SK-N-SH (cell line): Measurements from ENCODE around the gene MCF2L. TPM values are rescaled to one million over a fixed set of nuclear protein-coding genes. Genes with fewer than 3 reads are reported as not detected.

Experiments used
- CTCF ChIA-PET: fragments of 300-600, 350-600 bp; formaldehyde crosslinking; extraction: SDS; loops from one replicate; lab custom pipeline; 2021; lab: Yijun Ruan, JAX
- POLR2A ChIA-PET: fragments of 350-600 bp; sonication (Branson Sonifier 250); formaldehyde crosslinking; extraction: SDS; loops from one replicate; lab custom pipeline; 2020; ENCODE audit warnings: antibody characterized with exemption, inconsistent platforms; lab: Yijun Ruan, JAX
- DNase-seq: peaks from one replicate; pipeline ENCODE4 v3.0.0; 2012
- H2AFZ ChIP-seq: fragments of 200-600 bp; sonication (generic); 2 replicates; pipeline ENCODE4 v1.8.1; 2016; ENCODE audit warnings: antibody characterized with exemption, mild to moderate bottlenecking, low read depth
- H3F3A ChIP-seq: fragments of 200-600 bp; sonication (generic); replicated peaks from 2 replicates; pipeline ENCODE3; 2016; ENCODE audit warnings: antibody characterized with exemption, mild to moderate bottlenecking; ENCODE audit not compliant: insufficient read depth
- H3K27ac ChIP-seq, 2 experiments: fragments of 200-500 bp in 1 of 2; fragments of 200-600 bp in 1 of 2; sonication (Bioruptor generic) in 1 of 2; sonication (generic), shearing (Covaris generic) in 1 of 2; 2 replicates each; pipeline versions ENCODE4 v1.5.1 to v1.6.1; 2014 to 2016; ENCODE audit warnings: low read depth in 2 of 2, inconsistent platforms in 1 of 2, low read length in 1 of 2, mild to moderate bottlenecking in 1 of 2, mixed read lengths in 1 of 2
- H3K27me3 ChIP-seq: fragments of 200-600 bp; sonication (generic), shearing (Covaris generic); 2 replicates; pipeline ENCODE4 v1.6.1; 2016; ENCODE audit warnings: mixed run types; ENCODE audit not compliant: insufficient read depth
- H3K36me3 ChIP-seq, 2 experiments: fragments of 200-500 bp in 1 of 2; fragments of 200-600 bp in 1 of 2; sonication (Bioruptor generic) in 1 of 2; sonication (generic) in 1 of 2; replicated peaks in 1 of 2; 2 replicates each; pipeline versions ENCODE3 to v1.5.1; 2014 to 2016; ENCODE audit warnings: low read length in 1 of 2, mild to moderate bottlenecking in 1 of 2; ENCODE audit not compliant: insufficient read depth in 2 of 2, control insufficient read depth in 1 of 2
- H3K4me1 ChIP-seq, 2 experiments: fragments of 200-500 bp in 1 of 2; fragments of 200-600 bp in 1 of 2; sonication (Bioruptor generic) in 1 of 2; sonication (generic), shearing (Covaris generic) in 1 of 2; 2 replicates each; pipeline versions ENCODE4 v1.5.1 to v1.6.1; 2014 to 2016; ENCODE audit warnings: low read depth in 1 of 2, low read length in 1 of 2, mixed run types in 1 of 2; ENCODE audit not compliant: insufficient read depth in 2 of 2, control insufficient read depth in 1 of 2
- H3K4me2 ChIP-seq: fragments of 200-600 bp; sonication (generic), shearing (Covaris generic); 2 replicates; pipeline ENCODE4 v1.6.1; 2017; ENCODE audit warnings: mixed run types
- H3K4me3 ChIP-seq, 2 experiments: fragments of 200-500 bp in 1 of 2; fragments of 200-600 bp in 1 of 2; sonication (Bioruptor generic) in 1 of 2; sonication (generic), shearing (Covaris generic) in 1 of 2; 2 replicates each; pipeline versions ENCODE4 v1.5.1 to v1.8.1; 2014 to 2016; ENCODE audit warnings: low read depth in 2 of 2, inconsistent platforms in 1 of 2, low read length in 1 of 2, mild to moderate bottlenecking in 1 of 2, mixed read lengths in 1 of 2, moderate library complexity in 1 of 2
- H3K79me2 ChIP-seq: fragments of 200-600 bp; sonication (generic); 2 replicates; pipeline ENCODE4 v1.8.1; 2017; ENCODE audit warnings: mild to moderate bottlenecking; ENCODE audit not compliant: insufficient read depth
- H3K9ac ChIP-seq: fragments of 200-600 bp; sonication (generic); 2 replicates; pipeline ENCODE4 v1.6.1; 2017; ENCODE audit warnings: mixed run types
- H3K9me2 ChIP-seq: fragments of 200-600 bp; sonication (generic); 2 replicates; pipeline ENCODE4 v1.6.1; 2017; ENCODE audit warnings: mixed run types
- H3K9me3 ChIP-seq: fragments of 200-600 bp; sonication (generic); 2 replicates; pipeline ENCODE4 v1.6.1; 2017; ENCODE audit warnings: mixed run types, mild to moderate bottlenecking, moderate library complexity
- H4K20me1 ChIP-seq: fragments of 200-600 bp; sonication (generic); 2 replicates; pipeline ENCODE4 v1.6.1; 2017; ENCODE audit warnings: mild to moderate bottlenecking, mixed run types; ENCODE audit not compliant: insufficient read depth
- CTCF ChIP-seq: fragments of 200-600 bp; sonication (generic); IDR thresholded peaks from 2 replicates; pipeline ENCODE4 v1.6.1; 2017; ENCODE audit warnings: antibody characterized with exemption, mild to moderate bottlenecking, moderate library complexity
- ELF1 ChIP-seq: IDR thresholded peaks from 2 replicates; pipeline ENCODE4 v1.4.0; 2012
- EZH2phosphoT487 ChIP-seq: fragments of 200-600 bp; sonication (generic); IDR thresholded peaks from 2 replicates; pipeline ENCODE4 v1.6.1; 2017; ENCODE audit warnings: low read depth, mixed run types, mild to moderate bottlenecking, antibody characterized with exemption, moderate library complexity, borderline replicate concordance
- FOSL2 ChIP-seq: IDR thresholded peaks from 2 replicates; pipeline ENCODE4 v1.4.0; 2012; ENCODE audit warnings: low read depth, mild to moderate bottlenecking, moderate library complexity, borderline replicate concordance
- GATA2 ChIP-seq: sonication (generic); formaldehyde crosslinking; IDR thresholded peaks from 2 replicates; pipeline ENCODE4 v1.5.0; 2020; ENCODE audit warnings: mild to moderate bottlenecking, missing genetic modification reagents
- IRF3 ChIP-seq: fragments of 150-350 bp; IDR thresholded peaks from 2 replicates; pipeline ENCODE4 v1.6.1; 2016; ENCODE audit warnings: mild to moderate bottlenecking, low read depth, low read length
- JUND ChIP-seq: IDR thresholded peaks from 2 replicates; pipeline ENCODE4 v1.4.0; 2012
- MXI1 ChIP-seq: IDR thresholded peaks from 2 replicates; pipeline ENCODE4 v1.6.1; 2012; ENCODE audit warnings: mild to moderate bottlenecking, low read depth, low read length, improper control_type of control experiment
- PBX3 ChIP-seq: IDR thresholded peaks from 2 replicates; pipeline ENCODE4; 2012
- RAD21 ChIP-seq: IDR thresholded peaks from 2 replicates; pipeline ENCODE4 v1.6.1; 2012; ENCODE audit warnings: mild to moderate bottlenecking, low read length
- RXRA ChIP-seq: IDR thresholded peaks from 2 replicates; pipeline ENCODE4 v1.4.0; 2012; ENCODE audit warnings: low read depth, mild to moderate bottlenecking, borderline replicate concordance
- SMC3 ChIP-seq: IDR thresholded peaks from 2 replicates; pipeline ENCODE4 v1.6.1; 2012; ENCODE audit warnings: low read depth, low read length, improper control_type of control experiment
- TAF1 ChIP-seq: IDR thresholded peaks from 2 replicates; pipeline ENCODE4 v1.6.1; 2012; ENCODE audit warnings: low read depth, mild to moderate bottlenecking, low read length, moderate library complexity, borderline replicate concordance
- TCF12 ChIP-seq: IDR thresholded peaks from 2 replicates; pipeline ENCODE4 v1.4.0; 2012
- USF2 ChIP-seq: fragments of 150-350 bp; IDR thresholded peaks from 2 replicates; pipeline ENCODE4 v1.6.1; 2017; ENCODE audit warnings: antibody characterized with exemption, low read length, low read depth, borderline replicate concordance
- WGBS: methylation state at CpG from one replicate; pipeline ENCODE4 v1.1.6; 2017; ENCODE audit warnings: low lambda C conversion rate; 5-methylcytosine and 5-hydroxymethylcytosine counted together
- polyA plus RNA-seq, 3 experiments: library from polyadenylated mRNA; depleted of rRNA; stranded (reverse); fragments of >200 nt; gene quantifications; 2 replicates each; pipeline ENCODE4 v1.2.3, GENCODE V29; 2012
- TF ChIP-seq, protein P1 (sequence below): IDR thresholded peaks from 2 replicates; pipeline ENCODE4 v1.4.0; 2012; ENCODE audit warnings: low read depth, borderline replicate concordance
- TF ChIP-seq, protein P2 (sequence below): IDR thresholded peaks from 2 replicates; pipeline ENCODE4 v1.6.1; 2012; ENCODE audit warnings: mild to moderate bottlenecking, low read depth, low read length, moderate library complexity

MCF2L gene
- polyA plus RNA-seq, 1 of the 3 experiments (the other 2 are of a cell fraction): 0.56 TPM

- TF ChIP-seq TAF1: no peak
- no peak for TF ChIP-seq USF2
- TF ChIP-seq EZH2phosphoT487: no peak
- no peak for TF ChIP-seq PBX3
- TF ChIP-seq, protein P1, sequence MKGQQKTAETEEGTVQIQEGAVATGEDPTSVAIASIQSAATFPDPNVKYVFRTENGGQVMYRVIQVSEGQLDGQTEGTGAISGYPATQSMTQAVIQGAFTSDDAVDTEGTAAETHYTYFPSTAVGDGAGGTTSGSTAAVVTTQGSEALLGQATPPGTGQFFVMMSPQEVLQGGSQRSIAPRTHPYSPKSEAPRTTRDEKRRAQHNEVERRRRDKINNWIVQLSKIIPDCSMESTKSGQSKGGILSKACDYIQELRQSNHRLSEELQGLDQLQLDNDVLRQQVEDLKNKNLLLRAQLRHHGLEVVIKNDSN: no peak
- no peak for TF ChIP-seq IRF3
- no peak for TF ChIP-seq MXI1
- TF ChIP-seq FOSL2: no peak
- TF ChIP-seq CTCF: no peak
- TF ChIP-seq ELF1: no peak
- no peak for TF ChIP-seq RAD21
- no peak for TF ChIP-seq JUND
- TF ChIP-seq RXRA: no peak
- TF ChIP-seq TCF12: no peak
- TF ChIP-seq SMC3: no peak
- TF ChIP-seq, protein P2, sequence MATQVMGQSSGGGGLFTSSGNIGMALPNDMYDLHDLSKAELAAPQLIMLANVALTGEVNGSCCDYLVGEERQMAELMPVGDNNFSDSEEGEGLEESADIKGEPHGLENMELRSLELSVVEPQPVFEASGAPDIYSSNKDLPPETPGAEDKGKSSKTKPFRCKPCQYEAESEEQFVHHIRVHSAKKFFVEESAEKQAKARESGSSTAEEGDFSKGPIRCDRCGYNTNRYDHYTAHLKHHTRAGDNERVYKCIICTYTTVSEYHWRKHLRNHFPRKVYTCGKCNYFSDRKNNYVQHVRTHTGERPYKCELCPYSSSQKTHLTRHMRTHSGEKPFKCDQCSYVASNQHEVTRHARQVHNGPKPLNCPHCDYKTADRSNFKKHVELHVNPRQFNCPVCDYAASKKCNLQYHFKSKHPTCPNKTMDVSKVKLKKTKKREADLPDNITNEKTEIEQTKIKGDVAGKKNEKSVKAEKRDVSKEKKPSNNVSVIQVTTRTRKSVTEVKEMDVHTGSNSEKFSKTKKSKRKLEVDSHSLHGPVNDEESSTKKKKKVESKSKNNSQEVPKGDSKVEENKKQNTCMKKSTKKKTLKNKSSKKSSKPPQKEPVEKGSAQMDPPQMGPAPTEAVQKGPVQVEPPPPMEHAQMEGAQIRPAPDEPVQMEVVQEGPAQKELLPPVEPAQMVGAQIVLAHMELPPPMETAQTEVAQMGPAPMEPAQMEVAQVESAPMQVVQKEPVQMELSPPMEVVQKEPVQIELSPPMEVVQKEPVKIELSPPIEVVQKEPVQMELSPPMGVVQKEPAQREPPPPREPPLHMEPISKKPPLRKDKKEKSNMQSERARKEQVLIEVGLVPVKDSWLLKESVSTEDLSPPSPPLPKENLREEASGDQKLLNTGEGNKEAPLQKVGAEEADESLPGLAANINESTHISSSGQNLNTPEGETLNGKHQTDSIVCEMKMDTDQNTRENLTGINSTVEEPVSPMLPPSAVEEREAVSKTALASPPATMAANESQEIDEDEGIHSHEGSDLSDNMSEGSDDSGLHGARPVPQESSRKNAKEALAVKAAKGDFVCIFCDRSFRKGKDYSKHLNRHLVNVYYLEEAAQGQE: no peak
- no peak for TF ChIP-seq GATA2 (CRISPR knock-in tag)
- Histone ChIP-seq H3K9ac (no peak overlapping the region), H3K4me1 (peaks cover 0 to 4% of the 10 kb centered on the region in 2 experiments; a peak in 1 of 4 replicates), H3K27ac (no peak overlapping the region), H2AFZ (no peak overlapping the region), H3K9me2 (no peaks in the 10 kb centered on the region), H3K4me2 (no peak overlapping the region), H4K20me1 (no peaks in the 10 kb centered on the region), H3F3A (no peaks in the 10 kb centered on the region), H3K79me2 (no peaks in the 10 kb centered on the region), H3K9me3 (no peaks in the 10 kb centered on the region), H3K36me3 (no peaks in the 10 kb centered on the region), H3K4me3 (no peak overlapping the region), H3K27me3 (no peaks in the 10 kb centered on the region)
- POLR2A ChIA-PET: no interaction called here
- CTCF ChIA-PET: interaction anchor here (1.4 kb wide), 2 partner anchors 53 to 139 kb away, joined by 3 to 5 read pairs; no protein-coding TSS in a partner anchor
- DNase-seq: no peak
- WGBS: 50% methylated on average over 13 of the region's 26 CpGs
Measured at GRCh38 chr13:113082198-113083021, 113.4 kb downstream of the MCF2L start.
